Peyer's patch (tissue), 4 donors: ENCODE results near the gene PIP5K1A.

Experiments
- CTCF ChIP-seq, 6 experiments: fragments of 450-650 bp in 4 of 6; fragments of 200-600 bp in 2 of 6; sonication (generic) in 1 of 6; IDR thresholded peaks; one replicate each; pipeline ENCODE4 v1.5.1; 2017 to 2019; ENCODE audit warnings: antibody characterized with exemption in 6 of 6, mild to moderate bottlenecking in 3 of 6, moderate library complexity in 1 of 6
- POLR2A ChIP-seq, 2 donors: fragments of 450-650 bp; IDR thresholded peaks; one replicate each; pipeline ENCODE4 v1.5.1; 2017; ENCODE audit warnings: antibody characterized with exemption in 2 of 2, mild to moderate bottlenecking in 2 of 2, moderate library complexity in 2 of 2

- no peak for TF ChIP-seq CTCF (IDR thresholded peaks at IDR 0.05)
- TF ChIP-seq POLR2A (IDR thresholded peaks at IDR 0.05) = no peak
These were observed 5.0 kb upstream of the PIP5K1A start for GRCh38 chr1:151193304-151193703.
